Lung (tissue), 12 donors: ENCODE results near the gene CAMK1D. TPM values are rescaled to one million over a fixed set of nuclear protein-coding genes. Genes with fewer than 3 reads are reported as not detected.

Experiments used
- ATAC-seq: fragments of 200-7000 bp; cut with Tn5 transposase; one replicate; pipeline ENCODE4 v1.9.1; 2020; ENCODE audit warnings: moderate number of reproducible peaks; ENCODE audit not compliant: insufficient read depth, low FRiP score
- DNase-seq, 3 donors: peaks; one replicate each; pipeline ENCODE4 v3.0.0-alpha.2; 2013 to 2017
- H3K27ac ChIP-seq, 2 donors: one replicate each; pipeline ENCODE4 v1.5.1; 2013; ENCODE audit warnings: mild to moderate bottlenecking in 2 of 2, moderate library complexity in 2 of 2, control low read depth in 1 of 2, inconsistent platforms in 1 of 2, low read depth in 1 of 2, low read length in 1 of 2
- H3K27me3 ChIP-seq, 3 donors: one replicate each; pipeline ENCODE4 v1.5.1; 2013; ENCODE audit warnings: low read length in 2 of 3; ENCODE audit not compliant: control insufficient read depth in 3 of 3, insufficient read depth in 3 of 3
- H3K36me3 ChIP-seq, 4 donors: one replicate each; pipeline ENCODE4 v1.5.1; 2013; ENCODE audit warnings: low read length in 4 of 4, mild to moderate bottlenecking in 1 of 4, moderate library complexity in 1 of 4; ENCODE audit not compliant: control insufficient read depth in 4 of 4, insufficient read depth in 4 of 4
- H3K4me1 ChIP-seq, 5 donors: one replicate each; pipeline ENCODE4 v1.5.1; 2013; ENCODE audit warnings: low read length in 5 of 5, mild to moderate bottlenecking in 2 of 5, moderate library complexity in 1 of 5; ENCODE audit not compliant: control insufficient read depth in 5 of 5, insufficient read depth in 5 of 5
- H3K4me3 ChIP-seq: one replicate; pipeline ENCODE4 v1.5.1; 2013; ENCODE audit warnings: mild to moderate bottlenecking, control low read depth, moderate library complexity
- H3K9ac ChIP-seq, 2 donors: one replicate each; pipeline ENCODE4 v1.5.1; 2013; ENCODE audit warnings: low read length in 2 of 2, control low read depth in 1 of 2; ENCODE audit not compliant: insufficient read depth in 1 of 2
- H3K9me3 ChIP-seq, 4 donors: one replicate each; pipeline ENCODE4 v1.5.1; 2013; ENCODE audit warnings: low read length in 3 of 4, mild to moderate bottlenecking in 1 of 4, moderate library complexity in 1 of 4; ENCODE audit not compliant: control insufficient read depth in 4 of 4, insufficient read depth in 3 of 4
- CTCF ChIP-seq: IDR thresholded peaks from 2 replicates; pipeline ENCODE4 v1.5.1; 2012; ENCODE audit warnings: mild to moderate bottlenecking; ENCODE audit errors: control extremely low read depth, extremely low read depth
- WGBS, 2 donors: extraction: QIAGEN DNeasy Blood & Tissue Kit; methylation state at CpG; one replicate each; pipeline ENCODE4 v1.1.7; 2013; 5-methylcytosine and 5-hydroxymethylcytosine counted together
- polyA plus RNA-seq, 2 donors: library from polyadenylated mRNA; stranded (reverse); fragments of 200-250 nt; gene quantifications; one replicate each; pipeline ENCODE4 v1.2.1, GENCODE V29; 2013
- total RNA-seq, 2 donors: library from RNA; depleted of rRNA in 1 of 2; stranded (reverse); fragments of >200 nt in 1 of 2; gene quantifications; one replicate each; pipeline ENCODE4 v1.2.1, GENCODE V29; 2014 to 2021
- donor health status: control.
- donor health status: control.
- donor health status: Bipolar disorder and iron deficiency.
- donor health status: healthy.
- donor health status: DM: yes; HTN: yes; CAD: no.

CAMK1D gene
- total and polyA plus RNA-seq, 4 donors, result 3.2 to 37.4 (median 7.0) TPM

- peak in 1 of 3 donors; percentile 16 for DNase-seq
- TF ChIP-seq CTCF, result no peak
- H3K4me3 ChIP-seq, result no peak overlapping the region
- peaks cover 0 to 1% (median 0%) of the 10 kb centered on the region in 5 donors for H3K4me1 ChIP-seq
- ATAC-seq, result no peak
- H3K36me3 ChIP-seq, result no peaks in the 10 kb centered on the region
- no peak overlapping the region for H3K9ac ChIP-seq
- H3K9me3 ChIP-seq, result peaks cover 0 to 3% (median 0%) of the 10 kb centered on the region in 4 donors
- peaks cover 0 to 10% (median 0%) of the 10 kb centered on the region in 3 donors for H3K27me3 ChIP-seq
- no peak overlapping the region for H3K27ac ChIP-seq
- 55 to 72% methylated on average over 10 of the region's 10 CpGs for WGBS, 2 donors
These were observed 279.8 kb downstream of the CAMK1D start for GRCh38 chr10:12628964-12629766.

GRCh38 chr10:12629767-12630165 is 280.4 kb downstream of the CAMK1D start:
- Histone ChIP-seq H3K9me3 (peaks cover 0 to 3% (median 0%) of the 10 kb centered on the region in 4 donors), H3K4me1 (peaks cover 0 to 1% (median 0%) of the 10 kb centered on the region in 5 donors), H3K4me3 (no peak overlapping the region), H3K9ac (no peak overlapping the region), H3K27me3 (peaks cover 0 to 16% (median 0%) of the 10 kb centered on the region in 3 donors), H3K27ac (no peak overlapping the region), H3K36me3 (no peaks in the 10 kb centered on the region)
- no peak for DNase-seq
- ATAC-seq, result no peak
- TF ChIP-seq CTCF, result no peak
- WGBS, 2 donors, result 78 to 83% methylated on average over 5 of the region's 5 CpGs

- WGBS, 2 donors, result 70 to 81% methylated on average over 3 of the region's 3 CpGs
- TF ChIP-seq CTCF, result no peak
- no peak for ATAC-seq
- Histone ChIP-seq H3K9ac (no peak overlapping the region), H3K36me3 (no peaks in the 10 kb centered on the region), H3K4me1 (peaks cover 0 to 1% (median 0%) of the 10 kb centered on the region in 5 donors), H3K27me3 (peaks cover 0 to 17% (median 0%) of the 10 kb centered on the region in 3 donors), H3K9me3 (peaks cover 0 to 3% (median 0%) of the 10 kb centered on the region in 4 donors), H3K4me3 (no peak overlapping the region), H3K27ac (no peak overlapping the region)
- DNase-seq, result peak in 2 of 3 donors; percentile 26 to 31
These were observed 281.9 kb downstream of the CAMK1D start for GRCh38 chr10:12631216-12631615.
